ENCODE data around the gene TFDP1. TPM values are rescaled to one million over a fixed set of nuclear protein-coding genes. Genes with fewer than 3 reads are reported as not detected.

The TFDP1 gene
- total RNA-seq, 1 donor from 2014 or later, result 23.5 TPM

Other genes starting within 250 kb of the TFDP1 start
- 38.3 TPM for gene GRTP1, start 220.6 kb upstream of the TFDP1 start, total RNA-seq
- 1.2 TPM for gene ADPRHL1, start 131.3 kb upstream of the TFDP1 start, total RNA-seq
- gene DCUN1D2, start 94.0 kb upstream of the TFDP1 start, total RNA-seq, result 10.0 TPM
- not detected for gene ATP4B, start 73.4 kb downstream of the TFDP1 start, total RNA-seq
- gene GRK1, start 82.5 kb downstream of the TFDP1 start, total RNA-seq, result not detected
- 5.3 TPM for gene TMEM255B, start 174.5 kb downstream of the TFDP1 start, total RNA-seq

All from left lobe of liver (tissue), 1 donor.